ENCODE data around the gene FAH. TPM values are rescaled to one million over a fixed set of nuclear protein-coding genes. Genes with fewer than 3 reads are reported as not detected.

FAH gene
- total and polyA plus RNA-seq, 10 of the 15 experiments (the other 5 are each of a cell fraction or from before 2014, with no cell fraction given) = 36.3 to 121 (median 62.0) TPM

GRCh38 chr15:80172401-80172800 is 19.6 kb downstream of the FAH start:
- Histone ChIP-seq H3K36me3 (ENCODE audit: control insufficient read depth in 2 of 2, insufficient read depth in 2 of 2, low read length in 1 of 2) (peaks cover 0 to 4% of the 10 kb centered on the region in 2 experiments; a peak in 1 of 4 replicates), H3K27ac (ENCODE audit: control insufficient read depth, insufficient read depth) (no peak overlapping the region), H3K4me2 (ENCODE audit: control insufficient read depth, insufficient read depth) (no peak overlapping the region), H3K9me3 (replicated peaks; ENCODE audit: control insufficient read depth, insufficient read depth, low read length) (no peaks in the 10 kb centered on the region), H3K4me1 (ENCODE audit: control insufficient read depth, insufficient read depth, low read length) (no peaks in the 10 kb centered on the region; the same call in 1 of the 2 replicates), H4K20me1 (ENCODE audit: control insufficient read depth, insufficient read depth) (no peaks in the 10 kb centered on the region), H3K9ac (ENCODE audit: control insufficient read depth, insufficient read depth, low read length) (no peak overlapping the region), H3K27me3 (replicated peaks in 1 of 2; ENCODE audit: control insufficient read depth in 2 of 2, insufficient read depth in 2 of 2, low read length in 1 of 2) (no peaks in the 10 kb centered on the region), H2AFZ (ENCODE audit: control insufficient read depth, low read depth, low read length) (no peak overlapping the region), H3K4me3 (no peak overlapping the region), H3K79me2 (ENCODE audit: control insufficient read depth, insufficient read depth, low read length) (no peaks in the 10 kb centered on the region)
- ChIA-PET POLR2A (no interaction called here), SMC1A (ENCODE audit: uncharacterized antibody, unreplicated experiment) (interaction anchor here (0.7 to 2.9 kb wide), 19 partner anchors 9 to 793 kb away, joined by 3 to 27 read pairs (median 4); no protein-coding TSS in a partner anchor), CTCF (interaction anchor here (0.5 to 3.2 kb wide), 15 partner anchors 10 to 790 kb away, joined by 3 to 37 read pairs (median 5); no protein-coding TSS in a partner anchor), RAD21 (ENCODE audit: unreplicated experiment) (interaction anchor here (0.5 to 4.1 kb wide), 9 partner anchors 58 to 791 kb away, joined by 3 to 18 read pairs (median 4); partner anchors contain the start of gene ZFAND6)
- ATAC-seq (no peak), FAIRE-seq (no peak), DNase-seq (ENCODE audit: low read depth, low spot score) (no peak)
- TF ChIP-seq RCOR1 (conservative IDR thresholded peaks at IDR 0.05; ENCODE audit: low read depth, low read length) (no peak), STAT3 (IDR thresholded peaks at IDR 0.05; ENCODE audit: low read depth, low read length) (no peak), SMAD1 (IDR thresholded peaks at IDR 0.05; ENCODE audit: low read depth, partially characterized antibody) (no peak), ZNF207 (IDR thresholded peaks at IDR 0.05; ENCODE audit: borderline replicate concordance) (no peak), NR2C1 (IDR thresholded peaks at IDR 0.05) (no peak), RUNX3 (IDR thresholded peaks at IDR 0.05; ENCODE audit: low read length) (no peak), KDM1A (IDR thresholded peaks at IDR 0.05; ENCODE audit: borderline replicate concordance) (no peak), MEF2B (IDR thresholded peaks at IDR 0.05; ENCODE audit: partially characterized antibody, poor library complexity, severe bottlenecking) (no peak), IKZF2 (IDR thresholded peaks at IDR 0.05) (no peak), SREBF2 (IDR thresholded peaks at IDR 0.05; ENCODE audit: low read length) (no peak), POLR2AphosphoS5 (IDR thresholded peaks at IDR 0.05; ENCODE audit: low read length) (no peak), ESRRA (IDR thresholded peaks at IDR 0.05; ENCODE audit: low read length) (no peak), NR2F1 (conservative IDR thresholded peaks at IDR 0.05) (no peak), TCF3 (IDR thresholded peaks at IDR 0.05; ENCODE audit: borderline replicate concordance, insufficient read depth, low read depth, low read length) (no peak), CREM (IDR thresholded peaks at IDR 0.05; ENCODE audit: low read depth) (no peak), CBX5 (IDR thresholded peaks at IDR 0.05; ENCODE audit: low read depth) (no peak), CREB1 (IDR thresholded peaks at IDR 0.05; ENCODE audit: low read depth) (no peak)
- TF ChIP-seq, protein P1, sequence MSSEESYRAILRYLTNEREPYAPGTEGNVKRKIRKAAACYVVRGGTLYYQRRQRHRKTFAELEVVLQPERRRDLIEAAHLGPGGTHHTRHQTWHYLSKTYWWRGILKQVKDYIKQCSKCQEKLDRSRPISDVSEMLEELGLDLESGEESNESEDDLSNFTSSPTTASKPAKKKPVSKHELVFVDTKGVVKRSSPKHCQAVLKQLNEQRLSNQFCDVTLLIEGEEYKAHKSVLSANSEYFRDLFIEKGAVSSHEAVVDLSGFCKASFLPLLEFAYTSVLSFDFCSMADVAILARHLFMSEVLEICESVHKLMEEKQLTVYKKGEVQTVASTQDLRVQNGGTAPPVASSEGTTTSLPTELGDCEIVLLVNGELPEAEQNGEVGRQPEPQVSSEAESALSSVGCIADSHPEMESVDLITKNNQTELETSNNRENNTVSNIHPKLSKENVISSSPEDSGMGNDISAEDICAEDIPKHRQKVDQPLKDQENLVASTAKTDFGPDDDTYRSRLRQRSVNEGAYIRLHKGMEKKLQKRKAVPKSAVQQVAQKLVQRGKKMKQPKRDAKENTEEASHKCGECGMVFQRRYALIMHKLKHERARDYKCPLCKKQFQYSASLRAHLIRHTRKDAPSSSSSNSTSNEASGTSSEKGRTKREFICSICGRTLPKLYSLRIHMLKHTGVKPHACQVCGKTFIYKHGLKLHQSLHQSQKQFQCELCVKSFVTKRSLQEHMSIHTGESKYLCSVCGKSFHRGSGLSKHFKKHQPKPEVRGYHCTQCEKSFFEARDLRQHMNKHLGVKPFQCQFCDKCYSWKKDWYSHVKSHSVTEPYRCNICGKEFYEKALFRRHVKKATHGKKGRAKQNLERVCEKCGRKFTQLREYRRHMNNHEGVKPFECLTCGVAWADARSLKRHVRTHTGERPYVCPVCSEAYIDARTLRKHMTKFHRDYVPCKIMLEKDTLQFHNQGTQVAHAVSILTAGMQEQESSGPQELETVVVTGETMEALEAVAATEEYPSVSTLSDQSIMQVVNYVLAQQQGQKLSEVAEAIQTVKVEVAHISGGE (CRISPR knock-in tag; IDR thresholded peaks at IDR 0.05) = no peak
- TF ChIP-seq, protein P2, sequence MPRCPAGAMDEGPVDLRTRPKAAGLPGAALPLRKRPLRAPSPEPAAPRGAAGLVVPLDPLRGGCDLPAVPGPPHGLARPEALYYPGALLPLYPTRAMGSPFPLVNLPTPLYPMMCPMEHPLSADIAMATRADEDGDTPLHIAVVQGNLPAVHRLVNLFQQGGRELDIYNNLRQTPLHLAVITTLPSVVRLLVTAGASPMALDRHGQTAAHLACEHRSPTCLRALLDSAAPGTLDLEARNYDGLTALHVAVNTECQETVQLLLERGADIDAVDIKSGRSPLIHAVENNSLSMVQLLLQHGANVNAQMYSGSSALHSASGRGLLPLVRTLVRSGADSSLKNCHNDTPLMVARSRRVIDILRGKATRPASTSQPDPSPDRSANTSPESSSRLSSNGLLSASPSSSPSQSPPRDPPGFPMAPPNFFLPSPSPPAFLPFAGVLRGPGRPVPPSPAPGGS (IDR thresholded peaks at IDR 0.05; ENCODE audit: borderline replicate concordance, insufficient read depth, low read depth, low read length, poor library complexity, severe bottlenecking) = no peak
- 88% methylated on average over 8 of the region's 8 CpGs for WGBS (ENCODE audit: insufficient coverage, insufficient replicate concordance, low lambda C conversion rate, missing lambda C conversion rate)
- no TSS peak for BruUV-seq (replicated peaks)
- intact Hi-C loops (cut with micrococcal nuclease; ENCODE audit: unreplicated experiment) = loop anchor here (2.0 to 10.0 kb wide), 6 partner anchors 110 to 792 kb away; partner anchors contain the start of gene MTHFS
- in situ Hi-C loops (cut with MboI) = loop anchor here (10.0 kb wide), 2 partner anchors 398 to 788 kb away; no protein-coding TSS in a partner anchor
